Measurements from ENCODE around the gene TMEM53. TPM values are rescaled to one million over a fixed set of nuclear protein-coding genes. Genes with fewer than 3 reads are reported as not detected.

The TMEM53 gene
- total and polyA plus RNA-seq, 12 donors = 7.2 to 47.4 (median 12.6) TPM

DNA sequence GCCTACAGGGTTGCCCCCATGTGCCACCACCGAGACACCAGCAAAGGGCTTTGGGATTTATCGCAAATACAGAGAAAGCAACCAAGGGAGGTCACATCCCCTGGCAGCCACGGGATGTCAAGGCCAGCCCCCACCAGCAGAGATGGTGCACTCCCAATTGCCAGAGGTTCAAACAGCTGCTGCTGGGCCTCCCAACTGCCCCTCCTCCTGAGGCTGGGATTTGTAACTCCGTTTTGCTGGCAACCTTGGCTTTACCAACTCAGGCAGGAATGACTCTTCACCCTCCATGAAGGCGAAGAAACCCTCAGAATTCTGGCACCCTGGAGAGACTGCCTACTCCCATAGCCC is 11.6 kb downstream of the TMEM53 start:
- no peak overlapping the region for H3K4me3 ChIP-seq
- 28 to 41% (median 36%) methylated on average over 4 to 5 of the region's 5 CpGs for WGBS, 4 donors
- intact Hi-C loops (cut with DNase I) = no loop called here
- no peaks in the 10 kb centered on the region for H3K27me3 ChIP-seq
- no peaks in the 10 kb centered on the region for H3K36me3 ChIP-seq (replicated peaks in 1 of 2)
- TF ChIP-seq CTCF (IDR thresholded peaks at IDR 0.05) (no peak), POLR2A (IDR thresholded peaks at IDR 0.05) (no peak)
- H3K27ac ChIP-seq = peak overlapping the region in 2 of 5 donors; percentile 42 to 50
- H3K4me1 ChIP-seq (replicated peaks in 1 of 2) = peaks cover 16 to 21% of the 10 kb centered on the region in 2 donors
- H3K9me3 ChIP-seq (replicated peaks in 1 of 3) = no peaks in the 10 kb centered on the region
- DNase-seq = peak in 4 of 7 donors; percentile 56 to 70 (median 61)

- DNase-seq = peak in 2 of 7 donors; percentile 37 to 52
Measured at GRCh38 chr1:44661781-44662682, 12.2 kb downstream of the TMEM53 start.

GRCh38 chr1:44660176-44660575 is 14.1 kb downstream of the TMEM53 start:
- H3K4me3 ChIP-seq = no peak overlapping the region
- DNase-seq = peak in 3 of 7 donors; percentile 43 to 92 (median 57)
- H3K4me1 ChIP-seq (replicated peaks in 1 of 2) = peaks cover 16 to 21% of the 10 kb centered on the region in 2 donors
- H3K27ac ChIP-seq = no peak overlapping the region
- no peaks in the 10 kb centered on the region for H3K9me3 ChIP-seq (replicated peaks in 1 of 3)
- intact Hi-C loops (cut with DNase I) = no loop called here
- H3K36me3 ChIP-seq (replicated peaks in 1 of 2) = no peaks in the 10 kb centered on the region
- WGBS, 4 donors = 49 to 90% (median 66%) methylated on average over 3 to 9 of the region's 9 CpGs
- no peaks in the 10 kb centered on the region for H3K27me3 ChIP-seq
- TF ChIP-seq CTCF (IDR thresholded peaks at IDR 0.05) (no peak), POLR2A (IDR thresholded peaks at IDR 0.05) (no peak)

More at GRCh38 chr1:44661781-44662682, 12.2 kb downstream of the TMEM53 start:
- no peak for TF ChIP-seq CTCF (IDR thresholded peaks at IDR 0.05)
- no peaks in the 10 kb centered on the region for H3K27me3 ChIP-seq
- no peaks in the 10 kb centered on the region for H3K36me3 ChIP-seq (replicated peaks in 1 of 2)
- 27 to 34% (median 32%) methylated on average over 10 to 15 of the region's 15 CpGs for WGBS, 4 donors
- intact Hi-C loops (cut with DNase I) = no loop called here
- peaks cover 16 to 21% of the 10 kb centered on the region in 2 donors for H3K4me1 ChIP-seq (replicated peaks in 1 of 2)
- peak overlapping the region in 3 of 5 donors; percentile 26 to 50 (median 42) for H3K27ac ChIP-seq
- no peak overlapping the region for H3K4me3 ChIP-seq
- H3K9me3 ChIP-seq (replicated peaks in 1 of 3) = no peaks in the 10 kb centered on the region

DNA sequence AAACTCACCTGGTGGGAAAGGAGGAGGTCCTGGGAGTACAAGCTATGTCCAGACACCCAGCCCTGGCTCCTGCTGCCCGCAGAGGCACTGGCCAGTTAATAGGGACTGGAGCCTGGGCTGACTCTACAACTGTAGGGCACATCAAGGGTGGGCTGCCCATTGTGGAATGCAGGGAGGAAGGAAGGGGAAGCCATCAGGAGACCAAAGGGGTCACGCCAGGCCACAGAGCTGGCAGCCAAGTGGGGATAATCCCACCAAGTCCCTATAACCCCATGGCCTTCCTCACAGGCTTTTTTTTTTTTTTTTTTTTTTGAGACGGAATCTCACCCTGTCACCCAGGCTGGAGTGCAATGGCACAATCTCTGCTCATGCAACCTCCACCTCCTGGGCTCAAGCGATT is 14.7 kb downstream of the TMEM53 start:
- 91 to 98% (median 97%) methylated on average over 4 of the region's 4 CpGs for WGBS, 4 donors
- H3K36me3 ChIP-seq (replicated peaks in 1 of 2) = peaks cover 0 to 2% of the 10 kb centered on the region in 2 donors
- no peaks in the 10 kb centered on the region for H3K9me3 ChIP-seq (replicated peaks in 1 of 3)
- intact Hi-C loops (cut with DNase I) = no loop called here
- TF ChIP-seq CTCF (IDR thresholded peaks at IDR 0.05) = no peak
- TF ChIP-seq POLR2A (IDR thresholded peaks at IDR 0.05) = no peak
- no peaks in the 10 kb centered on the region for H3K27me3 ChIP-seq
- peaks cover 16 to 21% of the 10 kb centered on the region in 2 donors for H3K4me1 ChIP-seq (replicated peaks in 1 of 2)
- no peak overlapping the region for H3K27ac ChIP-seq
- H3K4me3 ChIP-seq = no peak overlapping the region
- no peak for DNase-seq
